ENCODE results near the gene STAT5B.

GRCh38 chr17:42179911-42180410, 96.2 kb downstream of the STAT5B start:
- TF ChIP-seq CTCF (IDR thresholded peaks at IDR 0.05; ENCODE audit: low read length): no peak
- no peak for TF ChIP-seq EZH2 (optimal IDR thresholded peaks at IDR 0.05; ENCODE audit: low read depth, low read length)
- no peak for TF ChIP-seq EZH2phosphoT487 (IDR thresholded peaks at IDR 0.05; ENCODE audit: low read length)

Measured in MM.1S (cell line).